HG02623 (cell line): Measurements from ENCODE around the gene S1PR2.
A peak's percentile ranks its signal among the peaks of the same experiment; 100 is the strongest.
"Not testable (repeated sequence)": the region's sequence is repeated elsewhere in the genome, so short reads cannot be mapped to it uniquely, and the experiment has no call there.

Source experiments
- ATAC-seq: cut with Tn5 transposase; IDR thresholded peaks from one replicate; pipeline ENCODE4 v1.9.1; 2021; ENCODE audit warnings: moderate library complexity; ENCODE audit not compliant: unreplicated experiment

S1PR2 gene

GRCh38 chr19:10254244-10254643 is 23.1 kb upstream of the S1PR2 start:
- no peak for ATAC-seq

GRCh38 chr19:10252707-10253106 is 21.6 kb upstream of the S1PR2 start:
- no peak for ATAC-seq

GRCh38 chr19:10251792-10252694 is 20.9 kb upstream of the S1PR2 start, which contains the start of gene MRPL4:
Gene MRPL4 (plus strand): TSS chr19:10252214. CDS start chr19:10252254, 40 bp downstream.
- peak; percentile 89 for ATAC-seq

- no peak for ATAC-seq
These were observed 15.4 kb upstream of the S1PR2 start for GRCh38 chr19:10246511-10246910.

- no peak for ATAC-seq
These were observed 14.2 kb upstream of the S1PR2 start for GRCh38 chr19:10245189-10245939.

- ATAC-seq, result no peak
These were observed 12.5 kb upstream of the S1PR2 start for GRCh38 chr19:10243606-10244005.

- not testable (repeated sequence) for ATAC-seq
These were observed 10.8 kb upstream of the S1PR2 start for GRCh38 chr19:10241826-10242449.

- ATAC-seq, result no peak
These were observed 7.1 kb upstream of the S1PR2 start for GRCh38 chr19:10238172-10238783.

GRCh38 chr19:10237702-10238101 is 6.6 kb upstream of the S1PR2 start:
- ATAC-seq, result no peak

GRCh38 chr19:10235409-10235808 is 4.3 kb upstream of the S1PR2 start:
- not testable (repeated sequence) for ATAC-seq

- no peak for ATAC-seq
These were observed 3.9 kb upstream of the S1PR2 start for GRCh38 chr19:10235003-10235402.

- no peak for ATAC-seq
These were observed 2.8 kb upstream of the S1PR2 start for GRCh38 chr19:10233946-10234345.

- ATAC-seq, result no peak
These were observed 589 bp upstream of the S1PR2 start for GRCh38 chr19:10231612-10232228.

GRCh38 chr19:10230173-10230860 is 814 bp downstream of the S1PR2 start:
- no peak for ATAC-seq

GRCh38 chr19:10228920-10229319 is 2.2 kb downstream of the S1PR2 start:
- no peak for ATAC-seq

GRCh38 chr19:10228393-10228792 is 2.7 kb downstream of the S1PR2 start:
- ATAC-seq, result no peak

GRCh38 chr19:10227026-10227971 is 3.8 kb downstream of the S1PR2 start:
- no peak for ATAC-seq

GRCh38 chr19:10226376-10227025 is 4.6 kb downstream of the S1PR2 start:
- no peak for ATAC-seq
